ENCODE results near the gene XPO5. TPM values are rescaled to one million over a fixed set of nuclear protein-coding genes. Genes with fewer than 3 reads are reported as not detected.

XPO5 gene
- total and polyA plus RNA-seq, 12 donors, result 6.9 to 20.1 (median 16.9) TPM

GRCh38 chr6:43493833-43494232 lies 82.0 kb downstream of the XPO5 start:
- H3K4me3 ChIP-seq, result no peak overlapping the region
- H3K36me3 ChIP-seq, result peaks cover 0 to 20% (median 5%) of the 10 kb centered on the region in 9 donors
- no peaks in the 10 kb centered on the region for H3K27me3 ChIP-seq
- H3K27ac ChIP-seq, result peak overlapping the region in 3 of 10 donors; percentile 12 to 74 (median 15)
- intact Hi-C loops (cut with DNase I), result loop anchor here in 2 of 10 donors (2.0 to 10.0 kb wide), 2 partner anchors 39 to 129 kb away; partner anchors contain the start of genes DLK2 (in 1 of the 2) and ZNF318 (in 1 of the 2)
- no peak for TF ChIP-seq CTCF (IDR thresholded peaks at IDR 0.05)
- 69 to 76% methylated on average over 7 of the region's 7 CpGs for WGBS, 2 donors
- no peak for DNase-seq
- no peak for ATAC-seq
- peaks cover 0 to 65% (median 33%) of the 10 kb centered on the region in 9 donors for H3K4me1 ChIP-seq
- no peaks in the 10 kb centered on the region for H3K9me3 ChIP-seq

- peaks cover 0 to 18% (median 0%) of the 10 kb centered on the region in 9 donors for H3K36me3 ChIP-seq
- peak overlapping the region in 3 of 10 donors; percentile 15 to 84 (median 74) for H3K27ac ChIP-seq
- no peak overlapping the region for H3K4me3 ChIP-seq
- ATAC-seq, result no peak
- H3K4me1 ChIP-seq, result peaks cover 0 to 63% (median 31%) of the 10 kb centered on the region in 9 donors
- no peaks in the 10 kb centered on the region for H3K9me3 ChIP-seq
- 82 to 93% methylated on average over 2 of the region's 2 CpGs for WGBS, 2 donors
- H3K27me3 ChIP-seq, result no peaks in the 10 kb centered on the region
- intact Hi-C loops (cut with DNase I), result loop anchor here in 2 of 10 donors (2.0 to 10.0 kb wide), 2 partner anchors 38 to 128 kb away; partner anchors contain the start of genes DLK2 (in 1 of the 2) and ZNF318 (in 1 of the 2)
- DNase-seq, result no peak
- TF ChIP-seq CTCF (IDR thresholded peaks at IDR 0.05), result no peak
These were observed 82.6 kb downstream of the XPO5 start for GRCh38 chr6:43493230-43493629.

- peak in 6 of 8 donors; percentile 6 to 23 (median 16) for ATAC-seq
- 46 to 50% methylated on average over 3 of the region's 3 CpGs for WGBS, 2 donors
- Histone ChIP-seq H3K4me1 (peaks cover 0 to 58% (median 31%) of the 10 kb centered on the region in 9 donors), H3K36me3 (peaks cover 0 to 14% (median 0%) of the 10 kb centered on the region in 9 donors), H3K9me3 (no peaks in the 10 kb centered on the region), H3K27me3 (no peaks in the 10 kb centered on the region), H3K27ac (peak overlapping the region in 5 of 10 donors; percentile 5 to 84 (median 53)), H3K4me3 (no peak overlapping the region)
- intact Hi-C loops (cut with DNase I), result loop anchor here in 2 of 10 donors (2.0 to 10.0 kb wide), 2 partner anchors 38 to 128 kb away; partner anchors contain the start of genes DLK2 (in 1 of the 2) and ZNF318 (in 1 of the 2)
- TF ChIP-seq CTCF (IDR thresholded peaks at IDR 0.05), result no peak
- DNase-seq, result no peak
These were observed 83.2 kb downstream of the XPO5 start for GRCh38 chr6:43492673-43493072.

GRCh38 chr6:43491750-43492661 lies 83.8 kb downstream of the XPO5 start:
- H3K27ac ChIP-seq, result peak overlapping the region in 7 of 10 donors; percentile 5 to 84 (median 50)
- H3K36me3 ChIP-seq, result peaks cover 0 to 14% (median 0%) of the 10 kb centered on the region in 9 donors
- WGBS, 2 donors, result 23 to 27% methylated on average over 10 of the region's 10 CpGs
- ATAC-seq (peak; percentile 71 to 90 (median 82)), DNase-seq (peak; percentile 84 to 85)
- no peaks in the 10 kb centered on the region for H3K9me3 ChIP-seq
- intact Hi-C loops (cut with DNase I), result loop anchor here in 2 of 10 donors (2.0 to 10.0 kb wide), 2 partner anchors 37 to 127 kb away; partner anchors contain the start of genes DLK2 (in 1 of the 2) and ZNF318 (in 1 of the 2)
- H3K4me1 ChIP-seq, result peaks cover 0 to 52% (median 29%) of the 10 kb centered on the region in 9 donors
- H3K4me3 ChIP-seq, result no peak overlapping the region
- no peak for TF ChIP-seq CTCF (IDR thresholded peaks at IDR 0.05)
- no peaks in the 10 kb centered on the region for H3K27me3 ChIP-seq
